IMR-90 (cell line): ENCODE measurements around the gene DTNA. TPM values are rescaled to one million over a fixed set of nuclear protein-coding genes. Genes with fewer than 3 reads are reported as not detected.

Experiments used
- ATAC-seq: fragments of 200-7000 bp; cut with Tn5 transposase; 2 replicates; pipeline ENCODE4 v1.9.1; 2020; ENCODE audit warnings: low read depth, mild to moderate bottlenecking, moderate library complexity
- BruUV-seq: library from RNA; stranded (reverse); fragments of 400-500 nt; replicated peaks from 2 replicates; lab custom pipeline; 2021; lab: Mats Ljungman, UMichigan
- CTCF ChIA-PET: fragments of 300-600 bp; formaldehyde crosslinking; extraction: SDS; loops from one replicate; lab custom pipeline; 2021; ENCODE audit warnings: antibody characterized with exemption; lab: Yijun Ruan, JAX
- POLR2A ChIA-PET: fragments of 300-600 bp; sonication (Branson Sonifier 250); formaldehyde crosslinking; loops from one replicate; lab custom pipeline; 2022; ENCODE audit warnings: antibody characterized with exemption; ENCODE audit not compliant: unreplicated experiment; lab: Charles Lee
- DNase-seq: peaks from one replicate; pipeline ENCODE4 v3.0.0; 2013
- H2AFZ ChIP-seq: replicated peaks from 2 replicates; pipeline ENCODE3; 2013; ENCODE audit warnings: low read length, mild to moderate bottlenecking; ENCODE audit not compliant: poor library complexity
- H2AK5ac ChIP-seq: 2 replicates; pipeline ENCODE4 v1.6.1; 2013; ENCODE audit warnings: low read depth, low read length, inconsistent platforms
- H2AK9ac ChIP-seq: replicated peaks from 2 replicates; pipeline ENCODE3; 2013; ENCODE audit warnings: mild to moderate bottlenecking, low read depth, low read length, moderate library complexity; ENCODE audit not compliant: poor library complexity
- H2BK120ac ChIP-seq: 2 replicates; pipeline ENCODE4 v1.6.1; 2013; ENCODE audit warnings: low read depth, low read length, inconsistent platforms
- H2BK15ac ChIP-seq: 3 replicates; pipeline ENCODE4 v1.6.1; 2013; ENCODE audit warnings: low read depth, low read length, inconsistent platforms
- H2BK20ac ChIP-seq: 2 replicates; pipeline ENCODE4 v1.6.1; 2013; ENCODE audit warnings: low read depth, mild to moderate bottlenecking, inconsistent platforms, low read length, moderate library complexity
- H2BK5ac ChIP-seq: 2 replicates; pipeline ENCODE4 v1.6.1; 2013; ENCODE audit warnings: mild to moderate bottlenecking, low read depth, low read length, inconsistent platforms; ENCODE audit not compliant: poor library complexity, severe bottlenecking
- H3K14ac ChIP-seq: replicated peaks from 2 replicates; pipeline ENCODE4 v1.6.1; 2013; ENCODE audit warnings: low read depth, low read length, inconsistent platforms
- H3K18ac ChIP-seq: 2 replicates; pipeline ENCODE4 v1.6.1; 2013; ENCODE audit warnings: low read depth, low read length, control low read depth
- H3K23ac ChIP-seq: 2 replicates; pipeline ENCODE4 v1.6.1; 2013; ENCODE audit warnings: low read depth, low read length, inconsistent platforms
- H3K27ac ChIP-seq: 2 replicates; pipeline ENCODE4 v1.5.1; 2013; ENCODE audit warnings: mild to moderate bottlenecking, control low read depth, low read length; ENCODE audit not compliant: insufficient read depth
- H3K27me3 ChIP-seq: 2 replicates; pipeline ENCODE4 v1.6.1; 2013; ENCODE audit warnings: low read length; ENCODE audit not compliant: control insufficient read depth, insufficient read depth
- H3K36me3 ChIP-seq: 2 replicates; pipeline ENCODE4 v1.6.1; 2013; ENCODE audit warnings: low read length, mixed read lengths; ENCODE audit not compliant: control insufficient read depth, insufficient read depth
- H3K4ac ChIP-seq: 2 replicates; pipeline ENCODE4 v1.6.1; 2013; ENCODE audit warnings: low read depth, low read length, inconsistent platforms
- H3K4me1 ChIP-seq: 2 replicates; pipeline ENCODE4 v1.6.1; 2013; ENCODE audit warnings: low read length, mixed read lengths; ENCODE audit not compliant: control insufficient read depth, insufficient read depth
- H3K4me2 ChIP-seq: 2 replicates; pipeline ENCODE4 v1.6.1; 2013; ENCODE audit warnings: low read depth, mild to moderate bottlenecking, control low read depth, low read length, moderate library complexity
- H3K4me3 ChIP-seq: 2 replicates; pipeline ENCODE4 v1.5.1; 2013; ENCODE audit warnings: low read depth, mild to moderate bottlenecking, control low read depth, low read length, moderate library complexity; ENCODE audit not compliant: insufficient read depth
- H3K56ac ChIP-seq: 2 replicates; pipeline ENCODE4 v1.6.1; 2013; ENCODE audit warnings: low read length, inconsistent platforms; ENCODE audit not compliant: insufficient read depth; ENCODE audit errors: extremely low read depth
- H3K79me1 ChIP-seq, 2 experiments: 2 replicates each; pipeline ENCODE4 v1.6.1; 2013; ENCODE audit warnings: low read length in 2 of 2, inconsistent platforms in 1 of 2, low read depth in 1 of 2
- H3K9ac ChIP-seq: 2 replicates; pipeline ENCODE4 v1.6.1; 2013; ENCODE audit warnings: low read depth, low read length, control low read depth
- H3K9me1 ChIP-seq: 2 replicates; pipeline ENCODE4 v1.6.1; 2013; ENCODE audit warnings: low read length, inconsistent platforms; ENCODE audit not compliant: insufficient read depth
- H3K9me3 ChIP-seq: 2 replicates; pipeline ENCODE4 v1.6.1; 2013; ENCODE audit warnings: low read length; ENCODE audit not compliant: control insufficient read depth, insufficient read depth
- H4K20me1 ChIP-seq: 2 replicates; pipeline ENCODE4 v1.6.1; 2013; ENCODE audit warnings: low read length, inconsistent platforms; ENCODE audit not compliant: insufficient read depth
- H4K5ac ChIP-seq: 2 replicates; pipeline ENCODE4 v1.6.1; 2013; ENCODE audit warnings: mild to moderate bottlenecking, low read depth, low read length, control low read depth
- H4K8ac ChIP-seq, 2 experiments: 2 replicates each; pipeline ENCODE4 v1.6.1; 2013; ENCODE audit warnings: low read depth in 2 of 2, low read length in 2 of 2, control low read depth in 1 of 2, inconsistent platforms in 1 of 2
- H4K91ac ChIP-seq: 2 replicates; pipeline ENCODE4 v1.6.1; 2013; ENCODE audit warnings: low read depth, low read length, inconsistent platforms; ENCODE audit not compliant: insufficient read depth
- BHLHE40 ChIP-seq: fragments of 150-350 bp; IDR thresholded peaks from 2 replicates; pipeline ENCODE4 v1.6.1; 2016; ENCODE audit warnings: mild to moderate bottlenecking, low read depth, low read length
- CHD1 ChIP-seq: IDR thresholded peaks from 2 replicates; pipeline ENCODE4 v1.6.1; 2012; ENCODE audit warnings: low read depth, low read length, improper control_type of control experiment
- CTCF ChIP-seq: conservative IDR thresholded peaks from 2 replicates; pipeline ENCODE4 v1.5.1; 2012; ENCODE audit warnings: mild to moderate bottlenecking, low read depth, low read length, improper control_type of control experiment
- MAFK ChIP-seq: IDR thresholded peaks from 2 replicates; pipeline ENCODE4 v1.6.1; 2012; ENCODE audit warnings: low read depth, low read length, improper control_type of control experiment
- MAZ ChIP-seq: IDR thresholded peaks from 2 replicates; pipeline ENCODE4 v1.6.1; 2012; ENCODE audit warnings: low read depth, mild to moderate bottlenecking, low read length, improper control_type of control experiment, moderate library complexity, borderline replicate concordance
- MXI1 ChIP-seq: IDR thresholded peaks from 2 replicates; pipeline ENCODE4 v1.6.1; 2012; ENCODE audit warnings: low read depth, mild to moderate bottlenecking, low read length, moderate library complexity, borderline replicate concordance
- POLR2A ChIP-seq: IDR thresholded peaks from 2 replicates; pipeline ENCODE4 v1.6.1; 2012; ENCODE audit warnings: mild to moderate bottlenecking, low read depth, low read length
- RCOR1 ChIP-seq: IDR thresholded peaks from 2 replicates; pipeline ENCODE4 v1.6.1; 2012; ENCODE audit warnings: mild to moderate bottlenecking, low read length, improper control_type of control experiment; ENCODE audit not compliant: insufficient replicate concordance
- RFX5 ChIP-seq: IDR thresholded peaks from 2 replicates; pipeline ENCODE4 v1.8.0; 2012; ENCODE audit warnings: low read depth, mild to moderate bottlenecking, low read length, moderate library complexity
- USF2 ChIP-seq: fragments of 150-350 bp; IDR thresholded peaks from 2 replicates; pipeline ENCODE4 v1.6.1; 2017; ENCODE audit warnings: mild to moderate bottlenecking, antibody characterized with exemption, low read length, low read depth
- WGBS, 2 experiments: methylation state at CpG; one replicate each; pipeline versions ENCODE4 v1.1.5 to v1.1.7; 2013; ENCODE audit warnings: missing lambda C conversion rate in 2 of 2; ENCODE audit not compliant: insufficient read length in 1 of 2; ENCODE audit errors: extremely low coverage in 2 of 2; 5-methylcytosine and 5-hydroxymethylcytosine counted together
- dilution Hi-C: fragments of 300-500 bp; cut with HindIII; formaldehyde crosslinking; loops from one replicate; pipeline ENCODE4 v1.14.3; 2018; ENCODE audit warnings: low sequenced_read_pairs; ENCODE audit not compliant: unreplicated experiment
- in situ Hi-C: fragments of 300-500 bp; cut with MboI; formaldehyde crosslinking; loops from 3 replicates; pipeline ENCODE4 v1.14.3; 2019; ENCODE audit warnings: low sequenced_read_pairs, inconsistent platforms, mixed read lengths
- intact Hi-C: fragments of 100-400 bp; cut with micrococcal nuclease; formaldehyde crosslinking; loops from 2 replicates; pipeline ENCODE4 v1.10.0; 2022
- polyA plus RNA-seq, 3 experiments: library from polyadenylated mRNA; depleted of rRNA; stranded (reverse); fragments of >200 nt; gene quantifications; 2 replicates each; pipeline ENCODE4 v1.2.3, GENCODE V29; 2012; ENCODE audit warnings: low replicate concordance in 1 of 3
- total RNA-seq: library from RNA; depleted of rRNA; stranded (reverse); fragments of >200 nt; gene quantifications from 2 replicates; pipeline ENCODE4 v1.2.3, GENCODE V29; 2012

The DTNA gene
- total and polyA plus RNA-seq, 2 of the 4 experiments (the other 2 are of a cell fraction) = 9.5 to 10.8 TPM

DNA sequence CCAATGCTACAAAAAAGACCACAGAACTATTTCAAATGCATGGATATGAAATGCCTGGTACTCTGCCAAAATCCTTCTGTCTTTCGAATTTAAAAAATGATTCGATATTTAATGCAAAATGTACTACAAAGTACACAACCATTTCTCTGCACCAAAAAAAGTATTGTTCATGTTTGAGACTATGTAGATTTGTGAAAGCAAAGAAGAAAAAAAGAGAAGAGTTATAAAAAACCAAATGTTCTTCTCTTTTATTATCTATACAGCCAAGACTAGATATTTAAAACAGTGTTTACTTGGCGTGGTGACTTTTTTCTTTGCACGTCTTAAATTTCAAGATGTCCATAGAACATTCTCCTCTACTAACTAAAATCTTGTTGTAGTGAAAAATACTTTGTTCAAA lies 89.2 kb downstream of the DTNA start:
- CTCF ChIA-PET = no interaction called here
- dilution Hi-C loops = no loop called here

More for the DNA sequence above, 89.2 kb downstream of the DTNA start:
- POLR2A ChIA-PET = no interaction called here
- no peak overlapping the region for H3K23ac ChIP-seq
- H3K27ac ChIP-seq = no peak overlapping the region
- no peak overlapping the region for H4K8ac ChIP-seq
- H3K4me2 ChIP-seq = no peak overlapping the region
- no peak overlapping the region for H3K14ac ChIP-seq
- H2BK20ac ChIP-seq = no peak overlapping the region
- H2BK5ac ChIP-seq = no peak overlapping the region
- no peak overlapping the region for H2AK5ac ChIP-seq
- H4K91ac ChIP-seq = no peak overlapping the region
- H3K4me3 ChIP-seq = no peak overlapping the region
- H4K5ac ChIP-seq = no peak overlapping the region
- H2BK15ac ChIP-seq = no peak overlapping the region
- TF ChIP-seq MAFK (no peak), BHLHE40 (no peak), USF2 (no peak), RCOR1 (no peak), CHD1 (no peak), MXI1 (no peak), POLR2A (no peak), CTCF (no peak), RFX5 (no peak), MAZ (no peak)
- ATAC-seq = no peak
- no peak overlapping the region for H2BK120ac ChIP-seq
- H3K79me1 ChIP-seq = no peaks in the 10 kb centered on the region
- no peaks in the 10 kb centered on the region for H3K9me1 ChIP-seq
- in situ Hi-C loops = loop anchor here (25.0 kb wide), 1 partner anchor 687 kb away; no protein-coding TSS in a partner anchor
- no peaks in the 10 kb centered on the region for H4K20me1 ChIP-seq
- no peak overlapping the region for H3K9ac ChIP-seq
- no TSS peak for BruUV-seq
- H2AK9ac ChIP-seq = no peak overlapping the region
- no peaks in the 10 kb centered on the region for H3K9me3 ChIP-seq
- no peak overlapping the region for H3K4ac ChIP-seq
- intact Hi-C loops = no loop called here
- H3K4me1 ChIP-seq = peaks cover 5% of the 10 kb centered on the region
- H2AFZ ChIP-seq = no peak overlapping the region
- no peaks in the 10 kb centered on the region for H3K36me3 ChIP-seq
- no CpG with 5 or more reads among the region's 4 CpGs for WGBS, 2 experiments
- no peaks in the 10 kb centered on the region; the same call in 1 of the 2 replicates for H3K27me3 ChIP-seq
- no peak overlapping the region for H3K18ac ChIP-seq
- DNase-seq = no peak
- no peak overlapping the region for H3K56ac ChIP-seq
